Measurements from ENCODE around the gene MYO5C. TPM values are rescaled to one million over a fixed set of nuclear protein-coding genes. Genes with fewer than 3 reads are reported as not detected.

The MYO5C gene
- total and polyA plus RNA-seq, 2 donors (not counting 1 experiment from before 2014, with no cell fraction given) = under 0.01 to 0.07 TPM

- Histone ChIP-seq H3K79me2 (ENCODE audit: control insufficient read depth, insufficient read depth, low read length) (no peaks in the 10 kb centered on the region), H4K20me1 (ENCODE audit: control insufficient read depth, extremely low read depth, insufficient read depth, low read length) (no peaks in the 10 kb centered on the region), H3K9ac (ENCODE audit: insufficient read depth, low read length) (no peak overlapping the region), H3K36me3 (ENCODE audit: control insufficient read depth, insufficient read depth, low read length) (peaks cover 3% of the 10 kb centered on the region), H3K27me3 (ENCODE audit: control insufficient read depth, insufficient read depth, low read length) (no peaks in the 10 kb centered on the region), H3K4me1 (ENCODE audit: control insufficient read depth, extremely low read depth, insufficient read depth, low read length) (peaks cover 5% of the 10 kb centered on the region), H2AFZ (ENCODE audit: low read length) (no peak overlapping the region), H3K4me3 (replicated peaks in 1 of 4; ENCODE audit: control extremely low read depth in 1 of 4, insufficient read depth in 1 of 4, low read depth in 3 of 4, low read length in 4 of 4) (no peak overlapping the region), H3K4me2 (ENCODE audit: extremely low read depth, insufficient read depth, low read length) (no peak overlapping the region), H3K27ac (ENCODE audit: insufficient read depth, low read length) (no peak overlapping the region), H3K9me3 (ENCODE audit: control insufficient read depth, insufficient read depth, low read depth, low read length) (no peaks in the 10 kb centered on the region)
- no peak for DNase-seq (ENCODE audit: low read depth in 2 of 2)
- TF ChIP-seq EZH2 (IDR thresholded peaks at IDR 0.05; ENCODE audit: low read length, missing control alignments) = no peak
Measured at GRCh38 chr15:52163321-52164190, 132.0 kb downstream of the MYO5C start.

- no peak overlapping the region for H2AFZ ChIP-seq (ENCODE audit: low read length)
- no peak overlapping the region for H3K27ac ChIP-seq (ENCODE audit: insufficient read depth, low read length)
Measured at GRCh38 chr15:52162876-52163275, 132.7 kb downstream of the MYO5C start.

DNA sequence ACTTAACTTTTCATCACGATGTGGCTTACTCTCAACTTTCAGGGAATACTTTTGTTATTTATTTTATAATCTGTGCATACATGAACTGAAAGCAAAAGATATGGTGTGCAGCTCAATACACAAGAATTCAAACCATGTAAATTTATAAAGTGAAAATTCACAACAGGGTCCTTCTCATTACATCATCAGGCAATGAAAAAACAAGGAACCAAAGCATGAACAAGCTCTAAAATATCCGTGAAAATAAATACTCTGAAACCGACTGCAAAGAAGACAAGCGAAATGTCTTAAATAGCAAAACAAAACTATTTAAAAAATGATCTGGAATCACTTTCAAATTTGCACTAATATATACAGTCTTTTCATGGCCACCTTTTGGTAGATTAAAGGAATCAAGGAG lies 133.3 kb downstream of the MYO5C start:
- no peaks in the 10 kb centered on the region for H3K9me3 ChIP-seq (ENCODE audit: control insufficient read depth, insufficient read depth, low read depth, low read length)
- H4K20me1 ChIP-seq (ENCODE audit: control insufficient read depth, extremely low read depth, insufficient read depth, low read length) = no peaks in the 10 kb centered on the region
- no peak overlapping the region for H3K4me3 ChIP-seq (replicated peaks in 1 of 4; ENCODE audit: control extremely low read depth in 1 of 4, insufficient read depth in 1 of 4, low read depth in 3 of 4, low read length in 4 of 4)
- H3K79me2 ChIP-seq (ENCODE audit: control insufficient read depth, insufficient read depth, low read length) = no peaks in the 10 kb centered on the region
- TF ChIP-seq CTCF (conservative IDR thresholded peaks at IDR 0.05 in 1 of 2, IDR thresholded peaks at IDR 0.05 in 1 of 2; ENCODE audit: low read depth in 1 of 2, low read length in 2 of 2) (no peak), EZH2 (IDR thresholded peaks at IDR 0.05; ENCODE audit: low read length, missing control alignments) (no peak)
- H3K36me3 ChIP-seq (ENCODE audit: control insufficient read depth, insufficient read depth, low read length) = peaks cover 3% of the 10 kb centered on the region
- no peaks in the 10 kb centered on the region for H3K27me3 ChIP-seq (ENCODE audit: control insufficient read depth, insufficient read depth, low read length)
- DNase-seq (ENCODE audit: low read depth in 2 of 2) = peak; percentile 19 to 56
- no peak overlapping the region for H3K9ac ChIP-seq (ENCODE audit: insufficient read depth, low read length)
- peaks cover 5% of the 10 kb centered on the region for H3K4me1 ChIP-seq (ENCODE audit: control insufficient read depth, extremely low read depth, insufficient read depth, low read length)
- no peak overlapping the region for H3K27ac ChIP-seq (ENCODE audit: insufficient read depth, low read length)
- H2AFZ ChIP-seq (ENCODE audit: low read length) = no peak overlapping the region
- no peak overlapping the region for H3K4me2 ChIP-seq (ENCODE audit: extremely low read depth, insufficient read depth, low read length)

More at GRCh38 chr15:52162876-52163275, 132.7 kb downstream of the MYO5C start:
- DNase-seq (ENCODE audit: low read depth in 2 of 2) = no peak
- H3K4me3 ChIP-seq (replicated peaks in 1 of 4; ENCODE audit: control extremely low read depth in 1 of 4, insufficient read depth in 1 of 4, low read depth in 3 of 4, low read length in 4 of 4) = no peak overlapping the region
- peaks cover 3% of the 10 kb centered on the region for H3K36me3 ChIP-seq (ENCODE audit: control insufficient read depth, insufficient read depth, low read length)
- H3K4me2 ChIP-seq (ENCODE audit: extremely low read depth, insufficient read depth, low read length) = no peak overlapping the region
- H3K9me3 ChIP-seq (ENCODE audit: control insufficient read depth, insufficient read depth, low read depth, low read length) = no peaks in the 10 kb centered on the region
- no peak overlapping the region for H3K9ac ChIP-seq (ENCODE audit: insufficient read depth, low read length)
- TF ChIP-seq EZH2 (IDR thresholded peaks at IDR 0.05; ENCODE audit: low read length, missing control alignments) = no peak
- TF ChIP-seq CTCF (conservative IDR thresholded peaks at IDR 0.05 in 1 of 2, IDR thresholded peaks at IDR 0.05 in 1 of 2; ENCODE audit: low read depth in 1 of 2, low read length in 2 of 2) = no peak
- no peaks in the 10 kb centered on the region for H4K20me1 ChIP-seq (ENCODE audit: control insufficient read depth, extremely low read depth, insufficient read depth, low read length)
- H3K79me2 ChIP-seq (ENCODE audit: control insufficient read depth, insufficient read depth, low read length) = no peaks in the 10 kb centered on the region
- peaks cover 5% of the 10 kb centered on the region for H3K4me1 ChIP-seq (ENCODE audit: control insufficient read depth, extremely low read depth, insufficient read depth, low read length)
- no peaks in the 10 kb centered on the region for H3K27me3 ChIP-seq (ENCODE audit: control insufficient read depth, insufficient read depth, low read length)
